HepG2 (cell line): Measurements from ENCODE around the gene EPM2A. TPM values are rescaled to one million over a fixed set of nuclear protein-coding genes. Genes with fewer than 3 reads are reported as not detected.
A peak's percentile ranks its signal among the peaks of the same experiment; 100 is the strongest.

Source experiments
- CENPT ChIP-seq: sonication (generic); formaldehyde crosslinking; IDR thresholded peaks from 2 replicates; pipeline ENCODE4 v1.8.0; 2022; ENCODE audit warnings: low read depth, mild to moderate bottlenecking, moderate library complexity, missing genetic modification reagents
- ETV5 ChIP-seq: IDR thresholded peaks from 2 replicates; pipeline ENCODE4 v1.6.1; 2018; ENCODE audit warnings: missing biosample characterization, missing genetic modification reagents, inconsistent platforms, borderline replicate concordance
- HNRNPK ChIP-seq: fragments of 200-400 bp; formaldehyde crosslinking; IDR thresholded peaks from 2 replicates; pipeline ENCODE4 v1.6.1; 2018; ENCODE audit warnings: low read length, low read depth, moderate library complexity, mild to moderate bottlenecking; ENCODE audit not compliant: poor library complexity, severe bottlenecking
- MAZ ChIP-seq, 2 experiments: sonication (generic) in 1 of 2; formaldehyde crosslinking in 1 of 2; IDR thresholded peaks; 2 replicates each; pipeline versions ENCODE4 v1.5.0 to v1.6.1; 2012 to 2020; ENCODE audit warnings: low read depth in 2 of 2, mild to moderate bottlenecking in 2 of 2, borderline replicate concordance in 1 of 2, improper control_type of control experiment in 1 of 2, low read length in 1 of 2, missing genetic modification reagents in 1 of 2, moderate library complexity in 1 of 2
- SKIL ChIP-seq: sonication (generic); formaldehyde crosslinking; IDR thresholded peaks from 2 replicates; pipeline ENCODE4 v1.8.0; 2022; ENCODE audit warnings: missing genetic modification reagents, mild to moderate bottlenecking, moderate library complexity, borderline replicate concordance
- THAP11 ChIP-seq: IDR thresholded peaks from 2 replicates; pipeline ENCODE4 v1.6.1; 2016; ENCODE audit warnings: missing biosample characterization, missing genetic modification reagents
- THAP9 ChIP-seq: sonication (generic); formaldehyde crosslinking; IDR thresholded peaks from 2 replicates; pipeline ENCODE4; 2020; ENCODE audit warnings: missing genetic modification reagents, mild to moderate bottlenecking, borderline replicate concordance
- ZBTB37 ChIP-seq: sonication (generic); formaldehyde crosslinking; IDR thresholded peaks from 2 replicates; pipeline ENCODE4 v1.4.0; 2020; ENCODE audit warnings: mild to moderate bottlenecking, missing genetic modification reagents
- ZBTB39 ChIP-seq: sonication (generic); formaldehyde crosslinking; IDR thresholded peaks from 2 replicates; pipeline ENCODE4 v1.5.0; 2020; ENCODE audit warnings: missing genetic modification reagents
- ZFX ChIP-seq: sonication (generic); formaldehyde crosslinking; IDR thresholded peaks from 2 replicates; pipeline ENCODE4 v1.4.0; 2020; ENCODE audit warnings: mild to moderate bottlenecking, low read depth, missing genetic modification reagents, moderate library complexity
- ZNF333 ChIP-seq: sonication (generic); formaldehyde crosslinking; IDR thresholded peaks from 2 replicates; pipeline ENCODE4 v1.4.0; 2020; ENCODE audit warnings: mild to moderate bottlenecking, missing genetic modification reagents, borderline replicate concordance
- ZNF382 ChIP-seq: sonication (generic); formaldehyde crosslinking; IDR thresholded peaks from 2 replicates; pipeline ENCODE4 v1.5.0; 2020; ENCODE audit warnings: missing genetic modification reagents, mild to moderate bottlenecking, borderline replicate concordance
- ZNF720 ChIP-seq: sonication (generic); formaldehyde crosslinking; IDR thresholded peaks from 2 replicates; pipeline ENCODE4 v1.4.0; 2020; ENCODE audit warnings: missing genetic modification reagents
- polyA plus RNA-seq, 8 experiments: library from polyadenylated mRNA; depleted of rRNA in 3 of 8; stranded (reverse) in 7 of 8; unstranded in 1 of 8; fragments of >200 nt; fragmentation: Illumina TruSeq in 4 of 8; extraction: Trizol in 4 of 8; gene quantifications; 2 replicates each; pipeline versions ENCODE4 v1.2.1 to v1.2.3, GENCODE V29; 2011 to 2016; ENCODE audit warnings: low read depth in 4 of 8, missing spikeins in 1 of 8, mixed read lengths in 1 of 8; ENCODE audit not compliant: insufficient read depth in 1 of 8
- total RNA-seq, 5 experiments: library from RNA; depleted of rRNA; stranded (reverse); fragments of >200 nt; fragmentation: Illumina TruSeq; extraction: Trizol; gene quantifications; 2 replicates each; pipeline ENCODE4 v1.2.3, GENCODE V29; 2016; ENCODE audit warnings: low read depth in 1 of 5
- TF ChIP-seq, protein P1 (sequence below): sonication (generic); formaldehyde crosslinking; IDR thresholded peaks from 2 replicates; pipeline ENCODE4 v1.4.0; 2020; ENCODE audit warnings: missing genetic modification reagents

Gene EPM2A
- total and polyA plus RNA-seq, 2 of the 13 experiments (the other 11 are each of a cell fraction or from before 2014, with no cell fraction given): 4.6 to 9.2 TPM

DNA sequence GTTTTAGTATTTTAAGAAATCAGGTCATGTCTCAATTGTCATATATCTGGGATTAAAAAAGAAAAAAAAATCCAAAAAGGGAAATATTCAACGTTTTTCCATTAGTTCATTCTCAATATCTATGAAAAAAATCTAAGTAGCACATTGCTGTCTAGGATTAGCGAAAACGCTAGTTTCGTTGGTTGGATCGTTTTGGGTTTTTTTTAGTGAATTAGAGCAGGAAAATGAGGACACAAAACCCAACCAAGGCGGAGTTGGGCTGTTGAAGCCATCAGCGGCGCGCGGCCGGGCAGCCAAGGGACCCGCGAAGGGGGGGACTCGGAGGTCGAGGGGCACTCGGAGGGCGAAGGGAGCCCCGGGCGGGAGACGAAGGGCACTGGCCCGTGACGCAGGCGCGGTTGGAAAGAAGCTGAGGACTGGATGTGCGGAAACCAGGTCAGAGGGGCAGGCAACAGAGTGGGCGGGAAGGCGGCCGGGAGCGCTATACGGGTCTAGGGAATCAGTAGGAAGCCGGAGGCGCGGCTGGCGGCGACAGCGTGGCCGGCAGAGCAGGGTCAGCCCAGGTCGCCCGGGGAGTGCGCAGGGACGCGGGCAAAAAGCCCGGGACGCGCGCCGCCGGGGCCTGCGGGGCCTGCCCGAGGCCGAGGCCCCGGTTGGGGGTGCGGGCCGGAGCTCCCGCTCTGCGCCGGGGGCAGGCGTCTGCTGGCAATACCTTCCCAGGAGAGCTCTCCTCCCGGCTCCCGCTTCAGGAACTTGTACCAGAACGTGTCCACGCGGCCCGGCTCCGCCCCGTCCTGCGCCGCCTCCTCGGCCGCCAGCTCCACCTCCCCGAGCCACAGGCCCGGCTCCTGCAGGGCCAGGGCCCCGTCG lies 599 bp downstream of the EPM2A start (continued):
- TF ChIP-seq ZFX: peak; percentile 95
- no peak for TF ChIP-seq ZBTB37 (CRISPR knock-in tag)
- peak; percentile 64; the same call in 1 of the 2 replicates for TF ChIP-seq THAP9 (CRISPR knock-in tag)
- peak; percentile 64 for TF ChIP-seq SKIL (CRISPR knock-in tag)
- peak; percentile 72; the same call in 1 of the 2 replicates for TF ChIP-seq ETV5 (CRISPR knock-in tag)
- no peak for TF ChIP-seq ZNF720 (CRISPR knock-in tag)
- TF ChIP-seq ZBTB39 (CRISPR knock-in tag): no peak
- peak; percentile 56 for TF ChIP-seq HNRNPK
- TF ChIP-seq, protein P1, sequence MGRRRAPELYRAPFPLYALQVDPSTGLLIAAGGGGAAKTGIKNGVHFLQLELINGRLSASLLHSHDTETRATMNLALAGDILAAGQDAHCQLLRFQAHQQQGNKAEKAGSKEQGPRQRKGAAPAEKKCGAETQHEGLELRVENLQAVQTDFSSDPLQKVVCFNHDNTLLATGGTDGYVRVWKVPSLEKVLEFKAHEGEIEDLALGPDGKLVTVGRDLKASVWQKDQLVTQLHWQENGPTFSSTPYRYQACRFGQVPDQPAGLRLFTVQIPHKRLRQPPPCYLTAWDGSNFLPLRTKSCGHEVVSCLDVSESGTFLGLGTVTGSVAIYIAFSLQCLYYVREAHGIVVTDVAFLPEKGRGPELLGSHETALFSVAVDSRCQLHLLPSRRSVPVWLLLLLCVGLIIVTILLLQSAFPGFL: no peak
- peak; percentile 94 for TF ChIP-seq MAZ (IDR thresholded peaks at IDR 0.05; ENCODE audit: borderline replicate concordance, low read depth, low read length)
- TF ChIP-seq MAZ (CRISPR knock-in tag; IDR thresholded peaks at IDR 0.05; ENCODE audit: low read depth): peak; percentile 81
- TF ChIP-seq ZNF333 (CRISPR knock-in tag): 0 out of 2 replicates have a peak, but pooled peaks have one; percentile 88
- no peak for TF ChIP-seq ZNF382 (CRISPR knock-in tag)
- no peak for TF ChIP-seq CENPT (CRISPR knock-in tag)
- peak; percentile 72; the same call in 1 of the 2 replicates for TF ChIP-seq THAP11
